Lung microvascular endothelial cell (primary cell): ENCODE measurements around the gene FRYL. TPM values are rescaled to one million over a fixed set of nuclear protein-coding genes. Genes with fewer than 3 reads are reported as not detected.
A peak's percentile ranks its signal among the peaks of the same experiment; 100 is the strongest.
"Not testable (repeated sequence)": the region's sequence is repeated elsewhere in the genome, so short reads cannot be mapped to it uniquely, and the experiment has no call there.

Source experiments
- DNase-seq, 2 donors: peaks; one replicate each; pipeline versions ENCODE4 v3.0.0 to v3.0.0-alpha.2; 2010; ENCODE audit warnings: low read depth in 2 of 2
- total RNA-seq: library from RNA; depleted of rRNA; stranded (reverse); fragments of >200 nt; gene quantifications from 2 replicates; pipeline ENCODE4 v1.2.1, GENCODE V29; 2014

Gene FRYL
- total RNA-seq, 1 donor from 2014 or later = 76.2 TPM

- peak in 1 of 2 donors; percentile 40 for DNase-seq
Measured at GRCh38 chr4:48748949-48749596, 31.0 kb downstream of the FRYL start.

- DNase-seq = no peak
Measured at GRCh38 chr4:48746608-48747362, 33.3 kb downstream of the FRYL start.

- DNase-seq = not testable (repeated sequence)
Measured at GRCh38 chr4:48745223-48745622, 34.9 kb downstream of the FRYL start.

GRCh38 chr4:48742412-48742811 is 37.7 kb downstream of the FRYL start:
- DNase-seq = peak in 1 of 2 donors; percentile 20

GRCh38 chr4:48739560-48740019 is 40.5 kb downstream of the FRYL start:
- DNase-seq = no peak

GRCh38 chr4:48738856-48739255 is 41.2 kb downstream of the FRYL start:
- no peak for DNase-seq

GRCh38 chr4:48728906-48729496 is 51.1 kb downstream of the FRYL start:
- not testable (repeated sequence) for DNase-seq

GRCh38 chr4:48727666-48728459 is 52.2 kb downstream of the FRYL start:
- no peak for DNase-seq

GRCh38 chr4:48725414-48725813 is 54.7 kb downstream of the FRYL start:
- no peak for DNase-seq

- peak; percentile 16 to 72 for DNase-seq
Measured at GRCh38 chr4:48722509-48723446, 57.3 kb downstream of the FRYL start.

GRCh38 chr4:48720459-48720858 is 59.6 kb downstream of the FRYL start:
- DNase-seq = no peak

GRCh38 chr4:48718818-48719465 is 61.1 kb downstream of the FRYL start:
- DNase-seq = no peak

GRCh38 chr4:48716285-48716684 is 63.8 kb downstream of the FRYL start:
- DNase-seq = not testable (repeated sequence)

- DNase-seq = peak in 1 of 2 donors; percentile 44
Measured at GRCh38 chr4:48710446-48711209, 69.5 kb downstream of the FRYL start.

- DNase-seq = no peak
Measured at GRCh38 chr4:48709901-48710300, 70.2 kb downstream of the FRYL start.

GRCh38 chr4:48708610-48709009 is 71.5 kb downstream of the FRYL start:
- DNase-seq = no peak

- no peak for DNase-seq
Measured at GRCh38 chr4:48706736-48707135, 73.3 kb downstream of the FRYL start.

- DNase-seq = no peak
Measured at GRCh38 chr4:48705609-48706008, 74.5 kb downstream of the FRYL start.

- no peak for DNase-seq
Measured at GRCh38 chr4:48704091-48704802, 75.8 kb downstream of the FRYL start.
